ENCODE measurements around the gene GRB14.

GRB14 gene

GRCh38 chr2:164613321-164613982 is 7.8 kb downstream of the GRB14 start:
- no peak for DNase-seq (ENCODE audit: low spot score)

- peak; percentile 15 for DNase-seq (ENCODE audit: low spot score)
Measured at GRCh38 chr2:164609790-164610189, 11.5 kb downstream of the GRB14 start.

- peak; percentile 39 for DNase-seq (ENCODE audit: low spot score)
Measured at GRCh38 chr2:164606557-164606956, 14.7 kb downstream of the GRB14 start.

GRCh38 chr2:164605295-164605694 is 16.0 kb downstream of the GRB14 start:
- DNase-seq (ENCODE audit: low spot score): no peak

GRCh38 chr2:164600763-164601162 is 20.5 kb downstream of the GRB14 start:
- no peak for DNase-seq (ENCODE audit: low spot score)

- peak; percentile 85 for DNase-seq (ENCODE audit: low spot score)
Measured at GRCh38 chr2:164599954-164600589, 21.2 kb downstream of the GRB14 start.

- no peak for DNase-seq (ENCODE audit: low spot score)
Measured at GRCh38 chr2:164597983-164598382, 23.3 kb downstream of the GRB14 start.

GRCh38 chr2:164595031-164595430 is 26.3 kb downstream of the GRB14 start:
- no peak for DNase-seq (ENCODE audit: low spot score)

GRCh38 chr2:164593959-164594358 is 27.3 kb downstream of the GRB14 start:
- DNase-seq (ENCODE audit: low spot score): no peak

- DNase-seq (ENCODE audit: low spot score): no peak
Measured at GRCh38 chr2:164593541-164593940, 27.7 kb downstream of the GRB14 start.

- no peak for DNase-seq (ENCODE audit: low spot score)
Measured at GRCh38 chr2:164589522-164589921, 31.8 kb downstream of the GRB14 start.

- DNase-seq (ENCODE audit: low spot score): no peak
Measured at GRCh38 chr2:164581050-164581449, 40.2 kb downstream of the GRB14 start.

GRCh38 chr2:164574931-164575330 is 46.4 kb downstream of the GRB14 start:
- DNase-seq (ENCODE audit: low spot score): no peak

GRCh38 chr2:164570475-164570874 is 50.8 kb downstream of the GRB14 start:
- DNase-seq (ENCODE audit: low spot score): no peak

- peak; percentile 39 for DNase-seq (ENCODE audit: low spot score)
Measured at GRCh38 chr2:164569378-164569777, 51.9 kb downstream of the GRB14 start.

GRCh38 chr2:164568317-164568716 is 53.0 kb downstream of the GRB14 start:
- no peak for DNase-seq (ENCODE audit: low spot score)

GRCh38 chr2:164567335-164567989 is 53.8 kb downstream of the GRB14 start:
- peak; percentile 12 for DNase-seq (ENCODE audit: low spot score)

GRCh38 chr2:164565359-164565758 is 55.9 kb downstream of the GRB14 start:
- no peak for DNase-seq (ENCODE audit: low spot score)

- DNase-seq (ENCODE audit: low spot score): no peak
Measured at GRCh38 chr2:164562666-164563065, 58.6 kb downstream of the GRB14 start.

GRCh38 chr2:164561991-164562390 is 59.3 kb downstream of the GRB14 start:
- no peak for DNase-seq (ENCODE audit: low spot score)

- DNase-seq (ENCODE audit: low spot score): no peak
Measured at GRCh38 chr2:164561416-164561815, 59.9 kb downstream of the GRB14 start.

- DNase-seq (ENCODE audit: low spot score): no peak
Measured at GRCh38 chr2:164560902-164561301, 60.4 kb downstream of the GRB14 start.

GRCh38 chr2:164560181-164560792 is 61.0 kb downstream of the GRB14 start:
- peak; percentile 40 for DNase-seq (ENCODE audit: low spot score)

Measured in kidney tubule cell (primary cell).